Activated CD4-positive, CD25-positive, alpha-beta regulatory T cell treated with anti-CD3 and anti-CD28 coated beads, Interleukin-2, amount 50 U/mL, for 24 hours (primary cell): ENCODE results near the gene PAK3.

Experiments
- ATAC-seq, 2 donors: fragments of 150-1000 bp; cut with Tn5 transposase; one replicate each; pipeline ENCODE4 v1.10.0; 2021; ENCODE audit warnings: mild to moderate bottlenecking in 1 of 2, moderate library complexity in 1 of 2

The PAK3 gene

GRCh38 chrX:111265486-111265885, 169.5 kb downstream of the PAK3 start:
- no peak for ATAC-seq

GRCh38 chrX:111268506-111268905, 172.5 kb downstream of the PAK3 start:
- ATAC-seq = no peak

GRCh38 chrX:111270339-111270738, 174.3 kb downstream of the PAK3 start, which contains the start of gene CAPN6:
Gene CAPN6, minus strand, starts transcription at chrX:111270483. Its CDS starts 6,547 bp downstream, at chrX:111263936.
- no peak for ATAC-seq
